GM23248 (cell line): ENCODE measurements around the gene VSX1. TPM values are rescaled to one million over a fixed set of nuclear protein-coding genes. Genes with fewer than 3 reads are reported as not detected.

ENCODE experiments used
- DNase-seq: peaks from one replicate; pipeline ENCODE4 v3.0.0-alpha.2; 2015
- H2AFZ ChIP-seq: fragments of 200-600 bp; sonication (generic); 2 replicates; pipeline ENCODE4 v1.6.1; 2016; ENCODE audit warnings: antibody characterized with exemption
- H3F3A ChIP-seq: fragments of 200-600 bp; sonication (generic); 2 replicates; pipeline ENCODE4 v1.6.1; 2016; ENCODE audit warnings: mild to moderate bottlenecking, antibody characterized with exemption, mixed run types; ENCODE audit not compliant: insufficient read depth
- H3K27ac ChIP-seq: fragments of 200-600 bp; sonication (generic); 2 replicates; pipeline ENCODE4 v1.5.1; 2016; ENCODE audit warnings: mild to moderate bottlenecking
- H3K27me3 ChIP-seq: fragments of 200-600 bp; sonication (generic); replicated peaks from 2 replicates; pipeline ENCODE4 v1.6.1; 2016; ENCODE audit warnings: mild to moderate bottlenecking; ENCODE audit not compliant: insufficient read depth
- H3K36me3 ChIP-seq: fragments of 200-600 bp; sonication (generic); 2 replicates; pipeline ENCODE4 v1.6.1; 2016; ENCODE audit warnings: low read depth, mild to moderate bottlenecking
- H3K4me1 ChIP-seq: fragments of 200-600 bp; sonication (generic); 2 replicates; pipeline ENCODE4 v1.6.1; 2016; ENCODE audit warnings: mild to moderate bottlenecking; ENCODE audit not compliant: insufficient read depth
- H3K4me2 ChIP-seq: fragments of 200-600 bp; sonication (generic); one replicate; pipeline ENCODE4 v1.6.1; 2016; ENCODE audit warnings: mild to moderate bottlenecking; ENCODE audit not compliant: unreplicated experiment
- H3K4me3 ChIP-seq: fragments of 200-600 bp; sonication (generic); 2 replicates; pipeline ENCODE4 v1.5.1; 2016; ENCODE audit warnings: mild to moderate bottlenecking
- H3K79me2 ChIP-seq: fragments of 200-600 bp; sonication (generic); 2 replicates; pipeline ENCODE4 v1.6.1; 2016; ENCODE audit warnings: mild to moderate bottlenecking; ENCODE audit not compliant: insufficient read depth
- H3K9ac ChIP-seq: fragments of 200-600 bp; sonication (generic); 2 replicates; pipeline ENCODE4 v1.6.1; 2016; ENCODE audit warnings: mild to moderate bottlenecking
- H3K9me2 ChIP-seq: fragments of 200-600 bp; sonication (generic); 2 replicates; pipeline ENCODE4 v1.6.1; 2016; ENCODE audit warnings: mixed run types, mild to moderate bottlenecking, moderate library complexity; ENCODE audit not compliant: insufficient read depth
- H3K9me3 ChIP-seq: fragments of 200-600 bp; sonication (generic); one replicate; pipeline ENCODE4 v1.6.1; 2017; ENCODE audit warnings: low read depth
- H4K20me1 ChIP-seq: fragments of 200-600 bp; sonication (generic); 2 replicates; pipeline ENCODE4 v1.6.0; 2016; ENCODE audit not compliant: insufficient read depth
- EZH2 ChIP-seq: fragments of 200-600 bp; sonication (generic); IDR thresholded peaks from 2 replicates; pipeline ENCODE4 v1.6.1; 2018; ENCODE audit warnings: antibody characterized with exemption, mild to moderate bottlenecking; ENCODE audit not compliant: insufficient read depth, poor library complexity, severe bottlenecking
- EZH2phosphoT487 ChIP-seq: fragments of 200-600 bp; sonication (generic); IDR thresholded peaks from 2 replicates; pipeline ENCODE4 v1.6.1; 2018; ENCODE audit warnings: antibody characterized with exemption, moderate library complexity, mild to moderate bottlenecking, low read depth; ENCODE audit not compliant: insufficient read depth
- WGBS, 2 experiments: methylation state at CpG; one replicate each; pipeline ENCODE4 v1.1.6; 2015 to 2017; ENCODE audit warnings: low lambda C conversion rate in 2 of 2, low coverage in 1 of 2; ENCODE audit errors: missing lambda C conversion rate in 2 of 2; 5-methylcytosine and 5-hydroxymethylcytosine counted together
- in situ Hi-C: fragments of 300-500 bp; cut with MboI; formaldehyde crosslinking; loops from 2 replicates; pipeline ENCODE4 v1.15.0; 2020
- polyA plus RNA-seq: library from polyadenylated mRNA; unstranded; fragments of >200 nt; fragmentation: Nextera tagmentation; extraction: Ambion mirVana; gene quantifications from 2 replicates; pipeline ENCODE4 v1.2.1, GENCODE V29; 2016
- total RNA-seq: library from RNA; depleted of rRNA; stranded (reverse); fragments of >200 nt; shearing (Covaris generic); gene quantifications from 2 replicates; pipeline ENCODE4 v1.2.3, GENCODE V29; 2014

VSX1 gene
- total and polyA plus RNA-seq, 2 experiments from 2014 or later, result not detected

- Histone ChIP-seq H3K9ac (no peak overlapping the region), H3K79me2 (no peaks in the 10 kb centered on the region), H3K9me2 (no peaks in the 10 kb centered on the region; the same call in 1 of the 2 replicates), H3K4me2 (no peak overlapping the region), H3K4me1 (0 out of 2 replicates have a peak, but pooled peaks cover 4% of the 10 kb centered on the region), H3K4me3 (no peak overlapping the region), H3K27me3 (peaks cover 56% of the 10 kb centered on the region), H3F3A (no peaks in the 10 kb centered on the region), H2AFZ (no peak overlapping the region), H3K36me3 (no peaks in the 10 kb centered on the region), H3K27ac (no peak overlapping the region), H4K20me1 (no peaks in the 10 kb centered on the region), H3K9me3 (no peaks in the 10 kb centered on the region)
- 23 to 36% methylated on average over 3 of the region's 3 CpGs for WGBS, 2 experiments
- TF ChIP-seq EZH2phosphoT487 (no peak), EZH2 (no peak)
- DNase-seq, result no peak
- in situ Hi-C loops, result loop anchor here (10.0 kb wide), 1 partner anchor 64 kb away; no protein-coding TSS in a partner anchor
Observed at GRCh38 chr20:25120457-25120856, 38.5 kb upstream of the VSX1 start.

GRCh38 chr20:25118529-25118928, 36.6 kb upstream of the VSX1 start:
- no peak overlapping the region for H3K4me3 ChIP-seq
- H3K9me2 ChIP-seq, result no peaks in the 10 kb centered on the region; the same call in 1 of the 2 replicates
- no peaks in the 10 kb centered on the region for H3K9me3 ChIP-seq
- H3K4me1 ChIP-seq, result 0 out of 2 replicates have a peak, but pooled peaks cover 4% of the 10 kb centered on the region
- no peak overlapping the region for H3K27ac ChIP-seq
- 63 to 71% methylated on average over 7 of the region's 7 CpGs for WGBS, 2 experiments
- H4K20me1 ChIP-seq, result no peaks in the 10 kb centered on the region
- peaks cover 71% of the 10 kb centered on the region for H3K27me3 ChIP-seq
- H3K36me3 ChIP-seq, result no peaks in the 10 kb centered on the region
- in situ Hi-C loops, result no loop called here
- no peaks in the 10 kb centered on the region for H3K79me2 ChIP-seq
- TF ChIP-seq EZH2 (no peak), EZH2phosphoT487 (no peak)
- no peak for DNase-seq
- H3F3A ChIP-seq, result no peaks in the 10 kb centered on the region
- no peak overlapping the region for H2AFZ ChIP-seq
- no peak overlapping the region for H3K4me2 ChIP-seq
- no peak overlapping the region for H3K9ac ChIP-seq

GRCh38 chr20:25117990-25118389, 36.0 kb upstream of the VSX1 start:
- Histone ChIP-seq H3K4me2 (no peak overlapping the region), H4K20me1 (no peaks in the 10 kb centered on the region), H3K36me3 (no peaks in the 10 kb centered on the region), H3K9me2 (no peaks in the 10 kb centered on the region; the same call in 1 of the 2 replicates), H3K79me2 (no peaks in the 10 kb centered on the region), H3K9me3 (no peaks in the 10 kb centered on the region), H3K4me3 (no peak overlapping the region), H3K4me1 (0 out of 2 replicates have a peak, but pooled peaks cover 4% of the 10 kb centered on the region), H2AFZ (no peak overlapping the region), H3K27me3 (peaks cover 71% of the 10 kb centered on the region), H3F3A (no peaks in the 10 kb centered on the region), H3K9ac (no peak overlapping the region), H3K27ac (no peak overlapping the region)
- no peak for TF ChIP-seq EZH2
- no peak for TF ChIP-seq EZH2phosphoT487
- WGBS, 2 experiments, result 22 to 24% methylated on average over 4 of the region's 4 CpGs
- no peak for DNase-seq
- in situ Hi-C loops, result no loop called here

GRCh38 chr20:25116739-25117458, 35.0 kb upstream of the VSX1 start:
- Histone ChIP-seq H3K4me2 (no peak overlapping the region), H3K9me2 (no peaks in the 10 kb centered on the region; the same call in 1 of the 2 replicates), H3K79me2 (no peaks in the 10 kb centered on the region), H3K27me3 (peaks cover 60% of the 10 kb centered on the region), H3F3A (no peaks in the 10 kb centered on the region), H2AFZ (no peak overlapping the region), H3K4me3 (no peak overlapping the region), H3K4me1 (0 out of 2 replicates have a peak, but pooled peaks cover 4% of the 10 kb centered on the region), H4K20me1 (no peaks in the 10 kb centered on the region), H3K9ac (no peak overlapping the region), H3K36me3 (no peaks in the 10 kb centered on the region), H3K9me3 (no peaks in the 10 kb centered on the region), H3K27ac (no peak overlapping the region)
- WGBS, 2 experiments, result 19% methylated on average over 14 of the region's 14 CpGs
- TF ChIP-seq EZH2phosphoT487 (no peak), EZH2 (no peak)
- DNase-seq, result no peak
- in situ Hi-C loops, result no loop called here
